HEK293T (cell line): ENCODE data around the gene PCNX1.

Experiments
- ARNT ChIP-seq: fragments of 450-650 bp; IDR thresholded peaks from 2 replicates; pipeline ENCODE4 v1.6.1; 2017; ENCODE audit warnings: mild to moderate bottlenecking
- FOXA1 ChIP-seq: fragments of 450-650 bp; IDR thresholded peaks from 2 replicates; pipeline ENCODE4 v1.6.1; 2016; ENCODE audit warnings: mild to moderate bottlenecking
- FOXM1 ChIP-seq: fragments of 450-650 bp; IDR thresholded peaks from 2 replicates; pipeline ENCODE4 v1.6.1; 2017; ENCODE audit warnings: mild to moderate bottlenecking, borderline replicate concordance
- L3MBTL2 ChIP-seq: fragments of 450-650 bp; conservative IDR thresholded peaks from 2 replicates; pipeline ENCODE4 v1.6.1; 2016; ENCODE audit warnings: mild to moderate bottlenecking
- SP1 ChIP-seq: fragments of 450-650 bp; IDR thresholded peaks from 2 replicates; pipeline ENCODE4 v1.6.1; 2017
- TARDBP ChIP-seq: fragments of 450-650 bp; IDR thresholded peaks from 2 replicates; pipeline ENCODE4 v1.6.1; 2016
- TF ChIP-seq, protein P1 (sequence below): fragments of 450-650 bp; IDR thresholded peaks from 2 replicates; pipeline ENCODE4 v1.6.1; 2016

DNA sequence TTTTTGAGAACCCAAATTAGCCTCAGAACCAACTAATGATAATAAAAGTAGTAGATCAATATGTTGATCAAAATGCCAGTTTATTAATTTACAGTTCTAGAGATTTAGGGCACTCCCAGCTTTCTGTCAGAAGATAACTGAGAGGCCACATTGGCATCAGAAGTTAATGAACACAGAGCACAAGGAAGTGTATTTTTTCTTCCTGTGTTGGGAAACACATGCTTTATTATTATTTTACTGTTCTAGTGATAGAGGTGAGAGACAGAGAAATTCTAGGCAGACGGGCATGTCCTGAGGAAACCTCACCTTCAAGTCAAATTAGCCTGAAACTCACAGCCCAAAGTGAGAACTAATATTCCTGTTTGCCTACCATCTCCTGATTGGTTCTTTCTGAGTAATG is 213.7 kb downstream of the PCNX1 start:
- TF ChIP-seq FOXM1: no peak
- TF ChIP-seq ARNT: no peak
- TF ChIP-seq FOXA1: no peak
- no peak for TF ChIP-seq TARDBP
- TF ChIP-seq, protein P1, sequence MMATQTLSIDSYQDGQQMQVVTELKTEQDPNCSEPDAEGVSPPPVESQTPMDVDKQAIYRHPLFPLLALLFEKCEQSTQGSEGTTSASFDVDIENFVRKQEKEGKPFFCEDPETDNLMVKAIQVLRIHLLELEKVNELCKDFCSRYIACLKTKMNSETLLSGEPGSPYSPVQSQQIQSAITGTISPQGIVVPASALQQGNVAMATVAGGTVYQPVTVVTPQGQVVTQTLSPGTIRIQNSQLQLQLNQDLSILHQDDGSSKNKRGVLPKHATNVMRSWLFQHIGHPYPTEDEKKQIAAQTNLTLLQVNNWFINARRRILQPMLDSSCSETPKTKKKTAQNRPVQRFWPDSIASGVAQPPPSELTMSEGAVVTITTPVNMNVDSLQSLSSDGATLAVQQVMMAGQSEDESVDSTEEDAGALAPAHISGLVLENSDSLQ: no peak
- TF ChIP-seq SP1: no peak
- TF ChIP-seq L3MBTL2: no peak
